Body of pancreas (tissue), 4 donors: Measurements from ENCODE around the gene MRI1. TPM values are rescaled to one million over a fixed set of nuclear protein-coding genes. Genes with fewer than 3 reads are reported as not detected.

Experiments
- ATAC-seq: fragments of 150-250 bp; one replicate; pipeline ENCODE4 v1.9.1; 2016
- DNase-seq, 4 donors: peaks; one replicate each; pipeline ENCODE4 v3.0.0-alpha.2; 2019
- H3K27ac ChIP-seq, 4 donors: fragments of 200-600 bp; sonication (generic); 1 replicate in 3 of 4; 2 replicates in 1 of 4; pipeline versions ENCODE4 v1.5.1 to v1.6.1; 2016 to 2019; ENCODE audit warnings: mild to moderate bottlenecking in 1 of 4, mixed read lengths in 1 of 4, moderate library complexity in 1 of 4
- H3K27me3 ChIP-seq, 2 donors: fragments of 200-600 bp; sonication (generic); one replicate each; pipeline ENCODE4 v1.6.0; 2016; ENCODE audit warnings: mild to moderate bottlenecking in 1 of 2
- H3K36me3 ChIP-seq, 2 donors: fragments of 200-600 bp; sonication (generic); replicated peaks in 1 of 2; 2 replicates each; pipeline ENCODE4 v1.5.1; 2016; ENCODE audit warnings: low read depth in 2 of 2; ENCODE audit not compliant: insufficient read depth in 1 of 2
- H3K4me1 ChIP-seq: fragments of 200-600 bp; sonication (generic); one replicate; pipeline ENCODE4 v1.6.0; 2016
- H3K4me3 ChIP-seq, 2 donors: fragments of 200-600 bp; sonication (generic); 1 replicate in 1 of 2; 2 replicates in 1 of 2; pipeline ENCODE4 v1.5.1; 2016 to 2019
- H3K9me3 ChIP-seq, 3 donors: fragments of 200-600 bp; sonication (generic); 1 replicate in 2 of 3; 2 replicates in 1 of 3; pipeline ENCODE4 v1.5.1; 2016
- POLR2A ChIP-seq, 3 donors: fragments of 450-650 bp; IDR thresholded peaks; one replicate each; pipeline ENCODE4 v1.6.1; 2016; ENCODE audit warnings: antibody characterized with exemption in 3 of 3, mild to moderate bottlenecking in 2 of 3
- WGBS, 2 donors: methylation state at CpG; one replicate each; pipeline ENCODE4 v1.1.5; 2017; 5-methylcytosine and 5-hydroxymethylcytosine counted together
- intact Hi-C: fragments of 100-400 bp; cut with DNase I; formaldehyde crosslinking; loops from one replicate; pipeline ENCODE4 v1.15.1; 2023
- total RNA-seq, 2 donors: library from RNA; depleted of rRNA; stranded (reverse); fragments of >200 nt; gene quantifications; one replicate each; pipeline ENCODE4 v1.1.0, GENCODE V29; 2016
- TF ChIP-seq, protein P1 (sequence below), 7 experiments: fragments of 450-650 bp in 4 of 7; fragments of 200-600 bp in 3 of 7; sonication (generic) in 3 of 7; IDR thresholded peaks; one replicate each; pipeline ENCODE4 v1.5.1; 2016 to 2019; ENCODE audit warnings: antibody characterized with exemption in 7 of 7

The MRI1 gene
- total RNA-seq, result 10 to 100 TPM; 69.0 to 82.7 TPM

DNA sequence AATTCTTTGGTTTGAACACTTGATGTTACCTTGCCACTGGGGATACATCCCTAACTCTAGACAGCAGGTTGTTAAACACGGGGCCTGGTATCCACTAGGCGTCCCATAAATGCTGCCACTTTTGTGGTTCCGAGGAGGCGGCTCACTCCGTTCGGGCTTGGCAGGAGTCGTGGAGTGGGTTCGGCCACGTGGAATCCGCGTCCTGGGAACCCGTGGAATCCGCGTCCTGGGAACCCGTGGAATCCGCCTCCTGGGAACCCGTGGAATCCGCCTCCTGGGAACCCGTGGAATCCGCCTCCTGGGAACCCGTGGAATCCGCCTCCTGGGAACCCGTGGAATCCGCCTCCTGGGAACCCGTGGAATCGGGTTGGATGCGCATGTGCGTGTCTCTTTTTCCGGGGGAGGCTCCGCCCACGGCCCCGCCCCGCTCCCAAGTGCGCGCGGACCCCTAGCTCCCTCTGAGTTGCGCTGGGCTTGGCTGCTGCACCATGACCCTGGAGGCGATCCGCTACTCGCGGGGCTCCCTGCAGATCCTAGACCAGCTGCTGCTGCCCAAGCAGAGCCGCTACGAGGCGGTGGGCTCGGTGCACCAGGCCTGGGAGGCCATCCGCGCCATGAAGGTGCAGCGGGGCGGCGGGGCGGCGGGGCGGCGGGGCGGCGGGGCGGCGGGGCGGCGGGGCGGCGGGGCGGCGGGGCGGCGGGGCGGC lies at the start of gene MRI1:
Gene MRI1 (plus strand): TSS at position 422 of the 707 bp plus-strand sequence. CDS start 67 bp downstream, at position 489.
- peak; percentile 78 to 85 (median 80) for DNase-seq
- WGBS, 2 donors, result 2% methylated on average over 47 of the region's 67 CpGs; no CpG with 5 or more reads in 1 of the 2 donors
- intact Hi-C loops, result no loop called here
- Histone ChIP-seq H3K36me3 (peaks cover 4 to 5% of the 10 kb centered on the region in 2 donors), H3K9me3 (no peaks in the 10 kb centered on the region), H3K4me1 (peaks cover 15% of the 10 kb centered on the region), H3K27ac (peak within 1 kb of the TSS; percentile 45 to 79 (median 66)), H3K27me3 (no peaks in the 10 kb centered on the region), H3K4me3 (peak within 1 kb of the TSS; percentile 74 to 78)
- peak; percentile 92 for ATAC-seq
- TF ChIP-seq POLR2A (IDR thresholded peaks at IDR 0.05), result peak; percentile 16 to 59 (median 45)
- TF ChIP-seq, protein P1, sequence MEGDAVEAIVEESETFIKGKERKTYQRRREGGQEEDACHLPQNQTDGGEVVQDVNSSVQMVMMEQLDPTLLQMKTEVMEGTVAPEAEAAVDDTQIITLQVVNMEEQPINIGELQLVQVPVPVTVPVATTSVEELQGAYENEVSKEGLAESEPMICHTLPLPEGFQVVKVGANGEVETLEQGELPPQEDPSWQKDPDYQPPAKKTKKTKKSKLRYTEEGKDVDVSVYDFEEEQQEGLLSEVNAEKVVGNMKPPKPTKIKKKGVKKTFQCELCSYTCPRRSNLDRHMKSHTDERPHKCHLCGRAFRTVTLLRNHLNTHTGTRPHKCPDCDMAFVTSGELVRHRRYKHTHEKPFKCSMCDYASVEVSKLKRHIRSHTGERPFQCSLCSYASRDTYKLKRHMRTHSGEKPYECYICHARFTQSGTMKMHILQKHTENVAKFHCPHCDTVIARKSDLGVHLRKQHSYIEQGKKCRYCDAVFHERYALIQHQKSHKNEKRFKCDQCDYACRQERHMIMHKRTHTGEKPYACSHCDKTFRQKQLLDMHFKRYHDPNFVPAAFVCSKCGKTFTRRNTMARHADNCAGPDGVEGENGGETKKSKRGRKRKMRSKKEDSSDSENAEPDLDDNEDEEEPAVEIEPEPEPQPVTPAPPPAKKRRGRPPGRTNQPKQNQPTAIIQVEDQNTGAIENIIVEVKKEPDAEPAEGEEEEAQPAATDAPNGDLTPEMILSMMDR (IDR thresholded peaks at IDR 0.05), result peak in 1 of 7 experiments; percentile 7

DNA sequence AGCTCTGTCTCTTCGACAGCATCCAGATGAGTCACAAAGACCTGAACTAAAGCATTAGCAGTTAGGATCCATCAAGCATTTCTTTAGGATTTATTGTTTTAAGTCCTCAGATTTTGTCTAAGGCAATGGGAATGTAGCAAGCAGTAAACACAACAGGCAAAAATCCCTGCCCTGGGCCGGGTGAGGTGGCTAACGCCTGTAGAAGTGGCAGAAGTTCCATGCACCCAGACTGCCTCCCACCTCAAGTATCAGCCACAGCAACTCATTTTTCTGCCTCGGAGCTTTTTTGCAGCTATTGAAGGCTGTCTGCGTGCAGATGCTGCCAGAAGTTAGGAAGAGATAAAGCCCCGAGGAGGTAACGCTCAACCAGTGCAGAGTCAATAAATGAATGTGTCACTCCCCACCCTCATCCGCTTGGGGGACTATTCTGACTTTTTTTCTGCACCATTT lies 47.1 kb upstream of the MRI1 start:
- intact Hi-C loops, result no loop called here
- H3K27me3 ChIP-seq, result no peaks in the 10 kb centered on the region
- WGBS, 2 donors, result 18 to 42% methylated on average over 8 of the region's 8 CpGs

DNA sequence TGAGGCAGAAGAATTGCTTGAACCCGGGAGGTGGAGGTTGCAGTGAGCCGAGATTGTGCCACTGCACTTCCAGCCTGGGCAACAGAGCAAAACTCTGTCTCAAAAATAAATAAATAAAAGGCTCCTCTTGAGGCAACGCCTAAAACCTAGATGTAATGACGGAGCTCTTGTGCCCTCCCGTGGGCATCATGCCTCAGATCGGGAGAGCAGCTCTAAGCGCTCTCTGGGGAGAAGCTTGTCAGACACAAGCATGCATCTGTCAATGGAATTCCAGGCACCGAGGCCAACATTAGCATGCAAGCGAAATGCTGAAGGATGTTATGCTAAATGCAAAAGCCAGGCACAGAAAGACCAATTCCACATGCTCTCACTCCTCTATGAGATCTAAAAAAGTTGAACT lies 45.6 kb upstream of the MRI1 start:
- H3K27me3 ChIP-seq, result no peaks in the 10 kb centered on the region
- H3K4me3 ChIP-seq, result no peak overlapping the region
- H3K27ac ChIP-seq, result no peak overlapping the region
- H3K4me1 ChIP-seq, result no peaks in the 10 kb centered on the region
- H3K36me3 ChIP-seq, result no peaks in the 10 kb centered on the region
- no peak for ATAC-seq
- WGBS, 2 donors, result 14 to 22% methylated on average over 9 of the region's 9 CpGs
- TF ChIP-seq POLR2A (IDR thresholded peaks at IDR 0.05), result no peak
- TF ChIP-seq, protein P1 (IDR thresholded peaks at IDR 0.05), result no peak
- intact Hi-C loops, result no loop called here
- DNase-seq, result peak in 3 of 4 donors; percentile 27 to 32 (median 28)
- peaks cover 0 to 4% (median 0%) of the 10 kb centered on the region in 3 donors for H3K9me3 ChIP-seq

More for the DNA sequence above, 47.1 kb upstream of the MRI1 start:
- ATAC-seq, result no peak
- Histone ChIP-seq H3K9me3 (peaks cover 0 to 4% (median 0%) of the 10 kb centered on the region in 3 donors), H3K36me3 (no peaks in the 10 kb centered on the region), H3K27ac (no peak overlapping the region), H3K4me1 (no peaks in the 10 kb centered on the region), H3K4me3 (no peak overlapping the region)
- no peak for DNase-seq
- TF ChIP-seq, protein P1 (IDR thresholded peaks at IDR 0.05), result no peak
- TF ChIP-seq POLR2A (IDR thresholded peaks at IDR 0.05), result no peak

DNA sequence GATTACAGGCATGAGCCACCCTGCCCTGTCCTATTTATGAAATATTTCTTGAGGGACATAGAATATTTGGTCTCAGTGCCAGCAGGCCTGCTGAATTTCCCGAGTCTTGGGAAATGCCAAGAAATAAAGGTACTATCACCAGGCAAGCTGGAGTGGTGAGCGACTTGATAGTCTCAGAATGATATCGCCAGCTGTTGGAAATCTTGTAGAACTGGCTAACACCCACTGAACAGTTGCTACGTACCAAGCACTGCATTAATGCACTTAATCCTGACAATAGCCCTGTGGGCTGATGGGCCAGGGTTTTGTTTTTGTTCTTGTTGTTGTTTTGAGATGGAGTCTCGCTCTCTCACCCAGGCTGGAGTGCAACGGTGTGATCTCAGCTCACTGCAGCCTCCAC lies 42.2 kb upstream of the MRI1 start:
- no peaks in the 10 kb centered on the region for H3K36me3 ChIP-seq
- WGBS, 2 donors, result 68 to 72% methylated on average over 5 to 6 of the region's 6 CpGs
- no peaks in the 10 kb centered on the region for H3K4me1 ChIP-seq
- TF ChIP-seq, protein P1 (IDR thresholded peaks at IDR 0.05), result no peak
- TF ChIP-seq POLR2A (IDR thresholded peaks at IDR 0.05), result no peak
- H3K27me3 ChIP-seq, result no peaks in the 10 kb centered on the region
- no peak for ATAC-seq
- no peak overlapping the region for H3K27ac ChIP-seq
- H3K4me3 ChIP-seq, result no peak overlapping the region
- intact Hi-C loops, result loop anchor here (5.0 kb wide), 1 partner anchor 120 kb away; no protein-coding TSS in a partner anchor
- no peak for DNase-seq
- H3K9me3 ChIP-seq, result no peaks in the 10 kb centered on the region
